Measurements from ENCODE around the gene KIAA1143. TPM values are rescaled to one million over a fixed set of nuclear protein-coding genes. Genes with fewer than 3 reads are reported as not detected.
A peak's percentile ranks its signal among the peaks of the same experiment; 100 is the strongest.

KIAA1143 gene
- polyA plus RNA-seq, 1 experiment: 8.4 TPM

GRCh38 chr3:44721231-44722102, 40.0 kb downstream of the KIAA1143 start:
- CTCF ChIA-PET: no interaction called here
- H3K27me3 ChIP-seq (ENCODE audit: control insufficient read depth, insufficient read depth, low read length): no peaks in the 10 kb centered on the region
- no peak for DNase-seq (ENCODE audit: low read depth)
- POLR2A ChIA-PET: no interaction called here
- H3K36me3 ChIP-seq (ENCODE audit: control insufficient read depth, insufficient read depth, low read length): peaks cover 6% of the 10 kb centered on the region
- no peak for TF ChIP-seq CTCF (IDR thresholded peaks at IDR 0.05; ENCODE audit: insufficient read depth, low read depth, low read length)
- H3K4me3 ChIP-seq (ENCODE audit: low read depth, low read length): no peak overlapping the region

GRCh38 chr3:44712455-44713075, 48.9 kb downstream of the KIAA1143 start, which contains the start of gene ZNF502:
ZNF502 (plus strand) TSS chr3:44712660; CDS start chr3:44720262, 7,602 bp downstream.
- peak within 1 kb of the TSS; percentile 73 for H3K4me3 ChIP-seq (ENCODE audit: low read depth, low read length)
- DNase-seq (ENCODE audit: low read depth): peak; percentile 33
- H3K36me3 ChIP-seq (ENCODE audit: control insufficient read depth, insufficient read depth, low read length): no peaks in the 10 kb centered on the region
- ChIA-PET CTCF (interaction anchor here (0.7 to 2.4 kb wide), 5 partner anchors 16 to 202 kb away, joined by 3 to 9 read pairs (median 4); partner anchors contain the start of gene ZNF501), POLR2A (interaction anchor here (1.0 kb wide), 1 partner anchor 17 kb away, joined by 3 read pairs; the partner anchor contains the start of gene ZNF501)
- no peaks in the 10 kb centered on the region for H3K27me3 ChIP-seq (ENCODE audit: control insufficient read depth, insufficient read depth, low read length)
- peak; percentile 49 for TF ChIP-seq CTCF (IDR thresholded peaks at IDR 0.05; ENCODE audit: insufficient read depth, low read depth, low read length)

Other genes starting within 250 kb of the KIAA1143 start
- 4.7 and 4.8 TPM in 2 replicates for gene ZKSCAN7, start 206.4 kb downstream of the KIAA1143 start, polyA plus RNA-seq (2011; rRNA removed)
- gene ZNF660, start 176.7 kb downstream of the KIAA1143 start, polyA plus RNA-seq (2011; rRNA removed): 0.27 and 0.72 TPM in 2 replicates
- 6.8 and 8.0 TPM in 2 replicates for gene ZNF197, start 136.6 kb downstream of the KIAA1143 start, polyA plus RNA-seq (2011; rRNA removed)
- 4.7 and 5.3 TPM in 2 replicates for gene ZNF35, start 112.9 kb downstream of the KIAA1143 start, polyA plus RNA-seq (2011; rRNA removed)
- 2.0 and 3.2 TPM in 2 replicates for gene ZNF502, start 49.0 kb downstream of the KIAA1143 start, polyA plus RNA-seq (2011; rRNA removed)
- 3.7 and 4.8 TPM in 2 replicates for gene ZNF501, start 32.0 kb downstream of the KIAA1143 start, polyA plus RNA-seq (2011; rRNA removed)
- gene KIF15, start 175 bp upstream of the KIAA1143 start, polyA plus RNA-seq (2011; rRNA removed): 2.0 and 4.0 TPM in 2 replicates
- 32.7 and 38.0 TPM in 2 replicates for gene TMEM42, start 100.3 kb upstream of the KIAA1143 start, polyA plus RNA-seq (2011; rRNA removed)
- not detected in 2 replicates for gene TGM4, start 113.0 kb upstream of the KIAA1143 start, polyA plus RNA-seq (2011; rRNA removed)
- 134 and 198 TPM in 2 replicates for gene ZDHHC3, start 214.6 kb upstream of the KIAA1143 start, polyA plus RNA-seq (2011; rRNA removed)
- gene EXOSC7, start 214.6 kb upstream of the KIAA1143 start, polyA plus RNA-seq (2011; rRNA removed): 45.4 and 50.6 TPM in 2 replicates